Rectal smooth muscle tissue (tissue), 1 donor: ENCODE measurements around the gene KRTAP4-1.
"Not testable (repeated sequence)": the region's sequence is repeated elsewhere in the genome, so short reads cannot be mapped to it uniquely, and the experiment has no call there.

ENCODE experiments used
- H3K27ac ChIP-seq: one replicate; pipeline ENCODE4 v1.7.0; 2013; ENCODE audit warnings: low read depth, low read length, inconsistent platforms
- H3K27me3 ChIP-seq: one replicate; pipeline ENCODE4 v1.7.0; 2013; ENCODE audit warnings: low read length; ENCODE audit not compliant: control insufficient read depth, insufficient read depth
- H3K36me3 ChIP-seq: one replicate; pipeline ENCODE4 v1.7.0; 2013; ENCODE audit warnings: low read length; ENCODE audit not compliant: control insufficient read depth, insufficient read depth
- H3K4me1 ChIP-seq: one replicate; pipeline ENCODE4 v1.7.0; 2013; ENCODE audit warnings: low read length; ENCODE audit not compliant: control insufficient read depth, insufficient read depth
- H3K4me3 ChIP-seq: one replicate; pipeline ENCODE4 v1.7.0; 2013; ENCODE audit warnings: low read length
- H3K9ac ChIP-seq: one replicate; pipeline ENCODE4 v1.7.0; 2013; ENCODE audit warnings: low read length

KRTAP4-1 gene

DNA sequence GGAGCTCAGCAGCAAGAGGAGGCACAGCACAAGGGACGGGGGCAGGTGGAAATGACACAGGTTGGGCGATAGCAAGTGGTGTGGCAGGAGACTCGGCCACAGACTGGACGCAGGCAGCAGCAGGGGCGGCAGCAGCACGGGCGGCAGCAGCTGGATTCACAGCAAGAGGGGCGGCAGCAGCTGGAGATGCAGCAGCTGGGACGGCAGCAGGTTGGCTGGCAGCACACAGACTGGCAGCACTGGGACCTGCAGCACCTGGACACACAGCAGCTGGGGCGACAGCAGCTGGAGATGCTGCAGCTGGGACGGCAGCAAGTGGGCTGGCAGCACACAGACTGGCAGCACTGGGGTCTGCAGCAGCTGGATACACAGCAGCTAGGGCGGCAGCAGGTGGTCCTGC, 44.8 kb downstream of the KRTAP4-1 start:
- not testable (repeated sequence) for H3K36me3 ChIP-seq, H3K9ac ChIP-seq, H3K27ac ChIP-seq, H3K27me3 ChIP-seq, H3K4me3 ChIP-seq, H3K4me1 ChIP-seq
